Measurements from ENCODE around the gene DCDC2. TPM values are rescaled to one million over a fixed set of nuclear protein-coding genes. Genes with fewer than 3 reads are reported as not detected.

The DCDC2 gene
- total RNA-seq, 1 donor from 2014 or later: 0.30 TPM

DNA sequence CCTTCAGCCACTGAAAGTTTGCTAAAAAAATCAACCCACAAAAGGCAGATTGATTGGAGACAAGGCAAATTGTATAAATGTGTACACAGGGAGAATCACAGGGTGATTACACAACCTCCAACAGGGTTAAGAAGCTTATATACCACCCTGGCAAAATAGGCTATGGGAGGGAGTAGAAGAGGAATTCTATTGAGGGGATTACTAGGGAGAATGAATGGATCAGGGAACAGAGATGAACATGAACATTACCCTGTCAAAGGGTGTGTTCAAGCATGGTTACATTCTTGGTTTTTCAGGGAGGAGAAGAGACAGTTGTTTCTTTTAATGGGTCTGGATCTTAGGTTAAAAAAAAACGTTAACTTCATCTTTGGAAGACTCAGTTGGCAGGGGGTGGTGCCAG is 39.8 kb upstream of the DCDC2 start:
- H3K4me3 Mint-ChIP-seq: no peak overlapping the region
- peaks cover 11% of the 10 kb centered on the region for H3K9me3 Mint-ChIP-seq
- no peak overlapping the region for H3K27ac Mint-ChIP-seq (ENCODE audit: unreplicated experiment)
- H3K27me3 Mint-ChIP-seq (ENCODE audit: low read depth): peaks cover 29% of the 10 kb centered on the region
- no peak for DNase-seq (ENCODE audit: low read depth, low spot score)
- peaks cover 5% of the 10 kb centered on the region for H3K4me1 Mint-ChIP-seq
- H3K36me3 Mint-ChIP-seq (ENCODE audit: low read depth): no peaks in the 10 kb centered on the region
- TF ChIP-seq, protein P1, sequence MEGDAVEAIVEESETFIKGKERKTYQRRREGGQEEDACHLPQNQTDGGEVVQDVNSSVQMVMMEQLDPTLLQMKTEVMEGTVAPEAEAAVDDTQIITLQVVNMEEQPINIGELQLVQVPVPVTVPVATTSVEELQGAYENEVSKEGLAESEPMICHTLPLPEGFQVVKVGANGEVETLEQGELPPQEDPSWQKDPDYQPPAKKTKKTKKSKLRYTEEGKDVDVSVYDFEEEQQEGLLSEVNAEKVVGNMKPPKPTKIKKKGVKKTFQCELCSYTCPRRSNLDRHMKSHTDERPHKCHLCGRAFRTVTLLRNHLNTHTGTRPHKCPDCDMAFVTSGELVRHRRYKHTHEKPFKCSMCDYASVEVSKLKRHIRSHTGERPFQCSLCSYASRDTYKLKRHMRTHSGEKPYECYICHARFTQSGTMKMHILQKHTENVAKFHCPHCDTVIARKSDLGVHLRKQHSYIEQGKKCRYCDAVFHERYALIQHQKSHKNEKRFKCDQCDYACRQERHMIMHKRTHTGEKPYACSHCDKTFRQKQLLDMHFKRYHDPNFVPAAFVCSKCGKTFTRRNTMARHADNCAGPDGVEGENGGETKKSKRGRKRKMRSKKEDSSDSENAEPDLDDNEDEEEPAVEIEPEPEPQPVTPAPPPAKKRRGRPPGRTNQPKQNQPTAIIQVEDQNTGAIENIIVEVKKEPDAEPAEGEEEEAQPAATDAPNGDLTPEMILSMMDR (conservative IDR thresholded peaks at IDR 0.05): no peak

DNA sequence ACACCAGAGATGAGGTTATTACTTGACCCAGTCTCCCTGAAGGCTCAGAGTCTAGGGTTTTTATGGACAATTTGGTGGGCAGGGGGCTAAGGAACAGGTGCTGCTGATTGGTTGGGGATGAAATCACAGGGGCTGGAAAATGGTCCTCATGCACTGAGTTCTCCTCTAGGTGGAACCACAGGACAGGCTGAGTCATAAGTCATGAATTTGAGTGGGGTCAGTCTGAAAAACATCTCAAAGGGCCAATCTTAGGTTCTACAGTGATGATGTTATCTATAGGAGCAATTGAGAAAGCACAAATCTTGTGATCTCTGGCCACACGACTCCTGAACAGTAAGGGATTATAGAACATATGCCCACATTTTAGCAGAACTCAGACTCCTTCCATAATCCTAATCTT is 39.0 kb upstream of the DCDC2 start:
- TF ChIP-seq, protein P1 (conservative IDR thresholded peaks at IDR 0.05): no peak
- no peak for DNase-seq (ENCODE audit: low read depth, low spot score)
- Mint-ChIP-seq H3K4me1 (no peaks in the 10 kb centered on the region), H3K4me3 (no peak overlapping the region), H3K9me3 (peaks cover 11% of the 10 kb centered on the region), H3K36me3 (ENCODE audit: low read depth) (no peaks in the 10 kb centered on the region), H3K27ac (ENCODE audit: unreplicated experiment) (no peak overlapping the region), H3K27me3 (ENCODE audit: low read depth) (peaks cover 29% of the 10 kb centered on the region)

DNA sequence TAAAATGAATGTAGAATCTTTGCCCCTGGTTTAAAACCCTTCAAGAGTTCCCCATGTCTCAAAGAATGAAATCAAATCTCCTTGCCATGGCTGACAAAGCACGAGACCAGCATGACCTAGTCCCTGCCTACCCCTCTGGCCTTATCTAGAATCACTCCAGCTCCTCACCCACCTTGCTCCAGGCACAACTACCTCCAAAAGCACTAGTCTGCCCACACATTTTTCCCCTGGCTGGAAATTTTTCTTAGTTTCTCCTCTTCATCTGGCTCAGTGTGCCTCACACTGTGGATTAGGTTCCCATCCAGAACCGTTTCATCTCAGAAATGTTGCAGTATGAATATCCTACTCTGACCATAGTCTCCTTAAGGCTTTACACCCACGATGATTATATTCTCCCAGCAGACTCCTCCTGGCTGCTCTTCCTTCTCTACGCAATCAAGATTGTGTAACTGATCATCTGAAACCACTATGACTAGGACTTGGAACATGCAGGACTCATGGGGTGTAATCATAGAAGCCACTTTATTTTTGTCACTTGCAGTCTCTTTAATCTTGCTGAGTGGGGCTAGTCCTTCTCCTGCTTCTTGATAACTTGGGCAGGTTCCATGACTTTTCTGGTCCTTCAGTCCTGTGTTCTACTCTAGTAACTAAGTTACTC is 37.0 kb upstream of the DCDC2 start:
- peaks cover 17% of the 10 kb centered on the region for H3K27me3 Mint-ChIP-seq (ENCODE audit: low read depth)
- no peak overlapping the region for H3K4me3 Mint-ChIP-seq
- TF ChIP-seq, protein P1 (conservative IDR thresholded peaks at IDR 0.05): no peak
- DNase-seq (ENCODE audit: low read depth, low spot score): no peak
- no peaks in the 10 kb centered on the region for H3K36me3 Mint-ChIP-seq (ENCODE audit: low read depth)
- H3K4me1 Mint-ChIP-seq: no peaks in the 10 kb centered on the region
- H3K27ac Mint-ChIP-seq (ENCODE audit: unreplicated experiment): no peak overlapping the region
- peaks cover 11% of the 10 kb centered on the region for H3K9me3 Mint-ChIP-seq

DNA sequence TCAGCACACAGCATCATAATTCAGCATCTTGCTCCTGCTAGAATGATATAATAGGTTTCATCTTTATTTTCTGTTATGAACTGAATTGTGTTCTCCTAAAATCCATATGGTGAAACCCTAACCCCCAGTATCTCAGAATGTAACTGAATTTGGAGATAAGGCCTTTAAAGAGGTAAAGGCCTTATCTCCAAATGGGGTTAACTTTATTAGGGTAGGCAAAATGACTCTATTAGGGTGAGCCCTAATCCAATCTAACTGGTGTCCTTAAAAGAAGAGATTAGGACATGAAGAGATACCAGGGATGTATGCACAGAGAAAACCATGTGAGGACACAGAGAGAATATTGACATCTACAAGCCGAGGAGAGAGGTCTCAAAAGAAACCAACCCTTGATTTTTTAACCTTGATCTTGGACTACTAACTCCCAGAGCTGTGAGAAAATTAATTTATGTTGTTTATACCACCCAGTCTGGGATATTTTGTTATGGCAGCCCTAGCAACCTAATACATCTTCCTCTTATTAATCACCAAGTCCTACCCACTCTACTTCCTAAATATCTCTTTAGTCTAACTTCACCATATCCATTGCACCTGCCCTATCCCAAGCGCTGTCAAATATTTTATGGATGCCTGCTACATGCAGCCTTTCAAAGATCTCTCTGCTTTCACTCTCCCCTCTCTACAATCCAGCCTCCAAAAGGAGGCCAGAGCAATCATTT is 36.4 kb upstream of the DCDC2 start:
- H3K27ac Mint-ChIP-seq (ENCODE audit: unreplicated experiment): no peak overlapping the region
- H3K27me3 Mint-ChIP-seq (ENCODE audit: low read depth): peaks cover 10% of the 10 kb centered on the region
- H3K4me3 Mint-ChIP-seq: no peak overlapping the region
- peaks cover 11% of the 10 kb centered on the region for H3K9me3 Mint-ChIP-seq
- no peaks in the 10 kb centered on the region for H3K36me3 Mint-ChIP-seq (ENCODE audit: low read depth)
- no peaks in the 10 kb centered on the region for H3K4me1 Mint-ChIP-seq
- DNase-seq (ENCODE audit: low read depth, low spot score): no peak
- TF ChIP-seq, protein P1 (conservative IDR thresholded peaks at IDR 0.05): no peak

DNA sequence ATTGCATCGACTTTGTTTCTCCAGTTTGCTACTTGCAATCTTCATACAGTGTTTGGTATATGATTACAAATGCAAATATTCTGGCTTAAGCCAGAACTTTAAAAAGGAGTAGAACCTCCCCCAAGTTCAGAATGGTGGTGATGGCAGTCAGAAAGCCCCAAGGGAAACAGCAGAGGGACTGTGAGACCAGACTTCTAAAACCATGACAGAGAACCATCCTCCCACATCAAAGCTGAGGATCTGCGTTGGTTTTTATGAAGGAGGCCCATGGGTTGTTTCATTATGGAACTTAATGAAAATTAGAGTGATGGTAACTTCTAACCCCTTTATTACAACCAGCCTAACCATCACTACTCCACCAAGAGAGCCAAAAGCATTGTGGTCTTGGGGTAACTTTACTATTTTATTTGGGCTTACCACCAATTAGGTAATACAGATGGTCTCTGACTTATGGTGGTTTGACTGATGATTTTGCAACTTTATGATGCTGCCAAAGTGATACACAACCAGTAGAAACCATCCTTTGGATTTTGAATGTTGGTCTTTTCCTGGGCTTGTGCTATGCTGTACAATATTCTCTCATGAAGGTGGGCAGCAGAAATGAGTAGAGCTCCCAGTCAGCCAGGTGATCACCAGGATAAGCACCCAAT is 34.0 kb upstream of the DCDC2 start:
- Mint-ChIP-seq H3K4me1 (no peaks in the 10 kb centered on the region), H3K36me3 (ENCODE audit: low read depth) (no peaks in the 10 kb centered on the region), H3K4me3 (no peak overlapping the region), H3K27ac (ENCODE audit: unreplicated experiment) (no peak overlapping the region), H3K27me3 (ENCODE audit: low read depth) (no peaks in the 10 kb centered on the region), H3K9me3 (peaks cover 7% of the 10 kb centered on the region)
- DNase-seq (ENCODE audit: low read depth, low spot score): no peak
- TF ChIP-seq, protein P1 (conservative IDR thresholded peaks at IDR 0.05): no peak
